ENCODE data around the gene SLC39A1. TPM values are rescaled to one million over a fixed set of nuclear protein-coding genes. Genes with fewer than 3 reads are reported as not detected.

SLC39A1 gene
- total and polyA plus RNA-seq, 2 of the 4 experiments (the other 2 are of a cell fraction): 89.1 to 97.7 TPM

- TF ChIP-seq NFE2L2 (IDR thresholded peaks at IDR 0.05; ENCODE audit: low read depth, low read length): no peak
Measured at GRCh38 chr1:153978274-153978909, 15.1 kb upstream of the SLC39A1 start (continued).

GRCh38 chr1:153977250-153978240, 14.2 kb upstream of the SLC39A1 start, which contains the start of gene JTB:
Gene JTB (minus strand): TSS chr1:153977674. CDS start chr1:153977252, 422 bp downstream.
- H3K27me3 ChIP-seq (ENCODE audit: control insufficient read depth, insufficient read depth, low read length): no peaks in the 10 kb centered on the region
- peak within 1 kb of the TSS; percentile 35 for H2BK120ac ChIP-seq (ENCODE audit: low read depth, low read length)
- peak within 1 kb of the TSS; percentile 62 for H4K5ac ChIP-seq (ENCODE audit: low read depth, low read length)
- peak within 1 kb of the TSS; percentile 79 for H2AK5ac ChIP-seq (ENCODE audit: low read depth, low read length)
- H3K36me3 ChIP-seq (ENCODE audit: control insufficient read depth, insufficient read depth, low read length): peaks cover 36% of the 10 kb centered on the region
- H3K4me2 ChIP-seq (ENCODE audit: low read depth, low read length): peak within 1 kb of the TSS; percentile 92
- POLR2A ChIA-PET (ENCODE audit: unreplicated experiment): interaction anchor here (0.6 to 1.0 kb wide), 3 partner anchors 10 to 22 kb away, joined by 3 to 12 read pairs (median 3); partner anchors contain the start of genes CREB3L4 and SLC39A1
- peak within 1 kb of the TSS; percentile 76 for H4K91ac ChIP-seq (ENCODE audit: insufficient read depth, low read depth, low read length)
- no peaks in the 10 kb centered on the region; the same call in 1 of the 2 replicates for H3K4me1 ChIP-seq (ENCODE audit: control insufficient read depth, insufficient read depth, low read length)
- H3K56ac ChIP-seq (ENCODE audit: extremely low read depth, insufficient read depth, low read length): peak within 1 kb of the TSS; percentile 54
- H3K9me3 ChIP-seq (ENCODE audit: control insufficient read depth, insufficient read depth, low read length): no peaks in the 10 kb centered on the region
- CTCF ChIA-PET: interaction anchor here (1.0 kb wide), 1 partner anchor 10 kb away, joined by 4 read pairs; the partner anchor contains the start of gene CREB3L4
- H3K18ac ChIP-seq (ENCODE audit: low read depth, low read length): peak within 1 kb of the TSS; percentile 46; the same call in 1 of the 2 replicates
- TF ChIP-seq RCOR1 (IDR thresholded peaks at IDR 0.05; ENCODE audit: insufficient replicate concordance, low read length): no peak
- TF ChIP-seq POLR2A (IDR thresholded peaks at IDR 0.05; ENCODE audit: low read depth, low read length): peak; percentile 76
- intact Hi-C loops (cut with micrococcal nuclease) (no loop called here), in situ Hi-C loops (cut with MboI; ENCODE audit: low sequenced_read_pairs) (loop anchor here (10.0 kb wide), 1 partner anchor 303 kb away; the partner anchor contains the start of genes ILF2 and NPR1), dilution Hi-C loops (cut with HindIII; ENCODE audit: low sequenced_read_pairs, unreplicated experiment) (no loop called here)
- DNase-seq (peak; percentile 78), ATAC-seq (ENCODE audit: low read depth) (peak; percentile 95)
- BruUV-seq (replicated peaks): TSS peak; percentile 22
- peak within 1 kb of the TSS; percentile 87 for H3K9ac ChIP-seq (ENCODE audit: low read depth, low read length)
- peak within 1 kb of the TSS; percentile 65 for H3K4me3 ChIP-seq (ENCODE audit: insufficient read depth, low read depth, low read length)
- peak within 1 kb of the TSS; percentile 96 for H2AFZ ChIP-seq (replicated peaks; ENCODE audit: low read length, poor library complexity)
- WGBS, 2 experiments (ENCODE audit: extremely low coverage in 2 of 2, insufficient read length in 1 of 2): 0% methylated on average over 54 of the region's 75 CpGs; no CpG with 5 or more reads in 1 of the 2 experiments
- H3K14ac ChIP-seq (replicated peaks; ENCODE audit: low read depth, low read length): peak within 1 kb of the TSS; percentile 98
- H3K79me1 ChIP-seq (ENCODE audit: low read depth in 1 of 2, low read length in 2 of 2): peaks cover 17 to 45% of the 10 kb centered on the region in 2 experiments
- peak within 1 kb of the TSS; percentile 60 for H3K27ac ChIP-seq (ENCODE audit: insufficient read depth, low read length)
- H3K23ac ChIP-seq (ENCODE audit: low read depth, low read length): peak within 1 kb of the TSS; percentile 100
- peak within 1 kb of the TSS; percentile 95 for H3K4ac ChIP-seq (ENCODE audit: low read depth, low read length)
- H4K20me1 ChIP-seq (ENCODE audit: insufficient read depth, low read length): no peaks in the 10 kb centered on the region
- peak within 1 kb of the TSS; percentile 27; the same call in 2 of the 3 replicates for H2BK15ac ChIP-seq (ENCODE audit: low read depth, low read length)
- peak within 1 kb of the TSS; percentile 96 for H2AK9ac ChIP-seq (replicated peaks; ENCODE audit: low read depth, low read length, poor library complexity)
- peak within 1 kb of the TSS; percentile 55; the same call in 1 of the 2 replicates for H2BK20ac ChIP-seq (ENCODE audit: low read depth, low read length)
- H3K9me1 ChIP-seq (ENCODE audit: insufficient read depth, low read length): peaks cover 16% of the 10 kb centered on the region
- peak within 1 kb of the TSS; percentile 61 for H2BK5ac ChIP-seq (ENCODE audit: low read depth, low read length, poor library complexity, severe bottlenecking)
- H4K8ac ChIP-seq (ENCODE audit: low read depth in 2 of 2, low read length in 2 of 2): peak within 1 kb of the TSS; percentile 51 to 96
